ENCODE results near the gene COL25A1. TPM values are rescaled to one million over a fixed set of nuclear protein-coding genes. Genes with fewer than 3 reads are reported as not detected.
A peak's percentile ranks its signal among the peaks of the same experiment; 100 is the strongest.

Gene COL25A1
- total RNA-seq, 1 donor from 2014 or later: 0.75 TPM

DNA sequence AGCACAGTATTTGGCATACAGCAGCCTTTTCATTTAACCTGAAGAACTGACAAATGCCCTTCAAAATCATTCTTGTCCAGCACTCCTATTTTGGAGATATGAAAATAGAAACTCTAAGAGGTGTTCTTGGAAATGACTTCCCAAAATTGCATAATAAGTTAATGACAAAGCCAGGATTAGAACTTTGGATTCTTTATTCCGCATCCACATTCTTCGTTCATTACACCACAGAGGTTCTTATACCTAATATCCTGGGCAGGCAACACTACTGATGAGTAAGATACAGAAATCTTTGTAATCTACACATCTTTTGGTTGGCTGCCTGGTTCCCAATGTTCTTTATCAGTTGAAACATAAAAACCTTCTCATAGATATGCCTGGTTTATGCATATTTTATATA is 5.9 kb downstream of the COL25A1 start:
- H3K9me3 ChIP-seq: no peaks in the 10 kb centered on the region
- intact Hi-C loops (cut with DNase I): no loop called here
- DNase-seq (no peak), ATAC-seq (no peak)
- H3K36me3 ChIP-seq: no peaks in the 10 kb centered on the region
- H3K27me3 ChIP-seq: peaks cover 28% of the 10 kb centered on the region
- TF ChIP-seq, protein P1, sequence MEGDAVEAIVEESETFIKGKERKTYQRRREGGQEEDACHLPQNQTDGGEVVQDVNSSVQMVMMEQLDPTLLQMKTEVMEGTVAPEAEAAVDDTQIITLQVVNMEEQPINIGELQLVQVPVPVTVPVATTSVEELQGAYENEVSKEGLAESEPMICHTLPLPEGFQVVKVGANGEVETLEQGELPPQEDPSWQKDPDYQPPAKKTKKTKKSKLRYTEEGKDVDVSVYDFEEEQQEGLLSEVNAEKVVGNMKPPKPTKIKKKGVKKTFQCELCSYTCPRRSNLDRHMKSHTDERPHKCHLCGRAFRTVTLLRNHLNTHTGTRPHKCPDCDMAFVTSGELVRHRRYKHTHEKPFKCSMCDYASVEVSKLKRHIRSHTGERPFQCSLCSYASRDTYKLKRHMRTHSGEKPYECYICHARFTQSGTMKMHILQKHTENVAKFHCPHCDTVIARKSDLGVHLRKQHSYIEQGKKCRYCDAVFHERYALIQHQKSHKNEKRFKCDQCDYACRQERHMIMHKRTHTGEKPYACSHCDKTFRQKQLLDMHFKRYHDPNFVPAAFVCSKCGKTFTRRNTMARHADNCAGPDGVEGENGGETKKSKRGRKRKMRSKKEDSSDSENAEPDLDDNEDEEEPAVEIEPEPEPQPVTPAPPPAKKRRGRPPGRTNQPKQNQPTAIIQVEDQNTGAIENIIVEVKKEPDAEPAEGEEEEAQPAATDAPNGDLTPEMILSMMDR (IDR thresholded peaks at IDR 0.05): no peak
- H3K4me1 ChIP-seq: peaks cover under 1% of the 10 kb centered on the region
- no peak overlapping the region for H3K27ac ChIP-seq
- no peak overlapping the region for H3K4me3 ChIP-seq

DNA sequence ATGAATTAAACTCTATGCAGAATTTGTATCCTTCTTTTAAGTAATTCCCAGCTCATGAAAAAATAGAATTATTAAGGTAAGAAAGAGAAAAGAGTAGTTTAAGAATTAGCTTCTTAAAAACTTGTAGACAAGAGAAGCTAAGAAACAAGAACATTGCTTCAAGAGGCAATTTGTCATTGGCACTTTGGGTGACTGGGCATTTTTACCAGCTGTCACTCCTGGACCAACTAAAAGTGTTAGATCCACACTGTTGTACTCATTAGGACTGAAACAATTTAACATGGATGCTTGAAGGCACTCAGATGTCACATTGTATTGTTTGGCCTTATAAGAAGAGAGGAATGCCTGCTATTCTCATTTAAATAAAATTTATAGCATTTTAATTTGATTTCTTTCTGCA is 7.4 kb downstream of the COL25A1 start:
- H3K27me3 ChIP-seq: peaks cover 13% of the 10 kb centered on the region
- TF ChIP-seq, protein P1 (IDR thresholded peaks at IDR 0.05): no peak
- DNase-seq (no peak), ATAC-seq (no peak)
- H3K4me1 ChIP-seq: no peaks in the 10 kb centered on the region
- intact Hi-C loops (cut with DNase I): no loop called here
- no peak overlapping the region for H3K4me3 ChIP-seq
- H3K27ac ChIP-seq: no peak overlapping the region
- H3K36me3 ChIP-seq: no peaks in the 10 kb centered on the region
- H3K9me3 ChIP-seq: no peaks in the 10 kb centered on the region

DNA sequence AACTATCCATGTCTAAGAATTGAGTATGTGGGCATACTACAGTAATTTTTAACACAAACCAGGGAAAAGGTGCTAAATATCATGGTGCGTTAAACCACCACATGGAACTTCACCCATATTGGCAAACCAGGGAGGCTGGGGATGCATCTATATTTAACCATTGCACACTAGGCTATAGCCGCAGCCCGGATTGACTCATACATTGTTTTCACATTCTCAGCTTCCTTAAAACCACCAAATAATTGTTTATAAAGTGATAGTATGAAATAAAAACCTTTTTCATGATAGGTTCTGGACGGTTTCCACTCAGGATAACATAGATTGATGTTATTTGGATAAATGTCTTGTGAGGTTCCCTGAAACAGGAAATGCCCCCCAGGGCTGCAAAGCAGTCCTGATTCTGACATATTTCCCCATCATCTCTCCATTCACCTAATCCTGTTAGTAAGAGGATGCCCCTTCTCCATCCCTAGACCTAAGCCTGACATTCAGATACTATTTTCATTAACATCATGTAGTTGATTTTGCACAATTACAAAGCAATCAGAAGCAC is 7.9 kb downstream of the COL25A1 start:
- H3K4me3 ChIP-seq: no peak overlapping the region
- H3K27ac ChIP-seq: no peak overlapping the region
- no peaks in the 10 kb centered on the region for H3K9me3 ChIP-seq
- intact Hi-C loops (cut with DNase I): no loop called here
- DNase-seq (no peak), ATAC-seq (no peak)
- TF ChIP-seq, protein P1 (IDR thresholded peaks at IDR 0.05): no peak
- no peaks in the 10 kb centered on the region for H3K36me3 ChIP-seq
- H3K27me3 ChIP-seq: peaks cover 9% of the 10 kb centered on the region
- no peaks in the 10 kb centered on the region for H3K4me1 ChIP-seq

DNA sequence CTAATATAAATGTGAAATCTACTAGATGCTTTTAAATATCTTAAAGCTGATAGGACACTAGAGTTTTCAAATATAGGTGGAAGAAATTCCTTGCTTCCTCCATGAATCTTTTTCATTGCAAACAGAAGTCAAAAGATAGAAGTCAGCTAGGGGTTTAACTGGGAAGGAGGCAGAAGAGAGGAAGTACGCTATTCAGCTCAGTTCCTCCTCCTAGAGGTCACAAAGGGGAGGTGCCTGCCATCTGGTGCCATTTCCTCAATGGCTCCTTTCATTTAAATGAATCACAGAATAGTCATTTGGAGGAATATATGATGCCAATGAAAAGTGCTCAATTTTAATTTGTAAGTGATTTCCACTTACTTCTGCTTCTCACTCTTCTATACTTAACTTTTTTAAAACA is 8.5 kb downstream of the COL25A1 start:
- peak; percentile 65 for ATAC-seq
- no peaks in the 10 kb centered on the region for H3K9me3 ChIP-seq

DNA sequence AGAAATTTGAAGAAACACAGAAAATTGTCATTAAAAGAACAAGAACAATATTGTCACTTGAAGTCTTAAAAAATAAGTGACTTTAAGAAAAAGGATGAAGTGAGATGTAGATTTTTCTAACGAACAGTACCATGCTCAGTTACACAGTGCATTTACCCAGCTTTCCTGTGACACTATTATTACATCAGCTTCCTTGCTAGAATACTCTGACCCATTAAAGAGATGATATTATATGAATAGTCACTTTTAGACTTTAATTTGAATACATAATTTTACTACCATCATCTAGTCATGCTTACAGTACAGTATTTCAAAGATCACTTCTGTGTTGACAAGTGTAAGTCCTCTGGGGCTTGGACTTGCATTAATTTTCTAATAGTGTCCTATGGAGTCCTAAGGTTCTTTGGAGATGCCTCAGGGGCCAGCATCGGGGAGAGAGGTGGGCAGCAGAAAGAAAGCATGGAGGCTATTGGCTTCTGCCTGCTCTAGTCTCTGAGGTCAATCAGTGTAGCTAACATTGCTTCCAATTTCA is 10.7 kb downstream of the COL25A1 start:
- no peak for ATAC-seq

More for the DNA sequence above, 8.5 kb downstream of the COL25A1 start:
- TF ChIP-seq, protein P1 (IDR thresholded peaks at IDR 0.05): peak; percentile 37
- Histone ChIP-seq H3K36me3 (no peaks in the 10 kb centered on the region), H3K4me3 (no peak overlapping the region), H3K27me3 (peaks cover 6% of the 10 kb centered on the region), H3K4me1 (no peaks in the 10 kb centered on the region), H3K27ac (no peak overlapping the region)
- intact Hi-C loops (cut with DNase I): no loop called here
- DNase-seq: no peak

More for the DNA sequence above, 10.7 kb downstream of the COL25A1 start:
- Histone ChIP-seq H3K9me3 (no peaks in the 10 kb centered on the region), H3K27me3 (no peaks in the 10 kb centered on the region), H3K4me3 (no peak overlapping the region), H3K27ac (no peak overlapping the region), H3K36me3 (no peaks in the 10 kb centered on the region), H3K4me1 (no peaks in the 10 kb centered on the region)
- TF ChIP-seq, protein P1 (IDR thresholded peaks at IDR 0.05): no peak
- DNase-seq: no peak
- intact Hi-C loops (cut with DNase I): no loop called here
